ENCODE results near the gene ZSCAN23.
A peak's percentile ranks its signal among the peaks of the same experiment; 100 is the strongest.
"Not testable (repeated sequence)": the region's sequence is repeated elsewhere in the genome, so short reads cannot be mapped to it uniquely, and the experiment has no call there.

ZSCAN23 gene

GRCh38 chr6:28436404-28436803, 6.9 kb downstream of the ZSCAN23 start:
- DNase-seq: no peak

DNA sequence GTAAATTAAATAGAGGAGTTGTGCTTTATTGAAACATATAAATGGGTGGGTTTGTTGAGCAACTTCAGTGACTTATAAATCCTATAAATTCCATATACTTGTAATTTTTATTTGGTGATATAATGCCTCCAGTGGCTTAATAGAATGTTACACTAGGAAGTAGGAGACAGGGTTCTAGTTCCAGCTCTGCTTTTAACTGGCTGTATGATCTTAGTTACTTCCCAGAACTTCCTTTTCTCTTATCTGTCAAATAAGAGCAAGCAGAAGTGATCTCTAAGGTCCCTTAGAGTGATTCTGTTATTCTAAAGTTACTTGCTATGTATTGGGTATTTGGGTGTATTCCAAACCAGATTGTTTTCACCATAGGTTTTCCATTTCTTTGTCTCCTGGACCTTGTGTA, 10.2 kb downstream of the ZSCAN23 start:
- no peak for DNase-seq

GRCh38 chr6:28429781-28430180, 13.5 kb downstream of the ZSCAN23 start:
- no peak for DNase-seq

GRCh38 chr6:28425944-28426541, 17.2 kb downstream of the ZSCAN23 start:
- DNase-seq: no peak

DNA sequence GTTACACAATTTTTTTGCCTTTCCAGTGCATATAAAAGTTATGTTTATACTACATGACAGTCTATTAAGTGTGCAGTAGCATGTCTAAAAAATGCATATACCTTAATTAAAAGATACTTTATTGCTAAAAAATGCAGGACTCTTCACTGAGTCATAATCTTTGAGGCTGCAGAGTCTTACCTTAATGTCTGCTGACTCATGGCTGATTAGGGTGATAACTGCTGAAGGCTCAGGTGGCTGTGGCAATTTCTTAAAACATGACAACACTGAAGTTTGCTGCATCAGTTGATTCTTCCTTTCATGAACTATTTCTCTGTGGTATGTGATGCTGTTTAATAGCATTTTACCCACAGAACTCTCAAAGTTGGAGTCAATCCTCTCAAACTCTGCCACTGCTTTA, 19.1 kb downstream of the ZSCAN23 start:
- DNase-seq: no peak

- DNase-seq: no peak
Measured at GRCh38 chr6:28423546-28423945, 19.7 kb downstream of the ZSCAN23 start.

- no peak for DNase-seq
Measured at GRCh38 chr6:28413681-28414080, 29.6 kb downstream of the ZSCAN23 start.

DNA sequence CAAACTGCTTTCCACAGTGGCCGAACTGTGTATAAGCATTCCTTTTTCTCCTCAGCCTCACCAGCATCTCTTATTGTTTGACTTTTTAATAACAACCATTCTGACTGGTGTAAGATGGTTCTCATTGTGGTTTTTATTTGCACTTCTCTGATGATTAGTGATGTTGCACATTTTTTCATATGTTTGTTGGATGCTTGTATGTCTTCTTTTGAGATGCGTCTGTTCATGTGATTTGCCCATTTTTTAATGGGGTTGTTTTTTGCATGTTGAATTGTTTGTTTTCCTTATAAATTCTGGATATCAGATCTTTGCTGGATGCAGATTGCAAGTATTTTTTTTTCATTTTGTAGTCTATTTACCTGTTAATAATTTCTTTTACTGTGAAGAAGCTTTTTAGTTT, 32.5 kb downstream of the ZSCAN23 start:
- no peak for DNase-seq

- no peak for DNase-seq
Measured at GRCh38 chr6:28408076-28408802, 35.1 kb downstream of the ZSCAN23 start.

DNA sequence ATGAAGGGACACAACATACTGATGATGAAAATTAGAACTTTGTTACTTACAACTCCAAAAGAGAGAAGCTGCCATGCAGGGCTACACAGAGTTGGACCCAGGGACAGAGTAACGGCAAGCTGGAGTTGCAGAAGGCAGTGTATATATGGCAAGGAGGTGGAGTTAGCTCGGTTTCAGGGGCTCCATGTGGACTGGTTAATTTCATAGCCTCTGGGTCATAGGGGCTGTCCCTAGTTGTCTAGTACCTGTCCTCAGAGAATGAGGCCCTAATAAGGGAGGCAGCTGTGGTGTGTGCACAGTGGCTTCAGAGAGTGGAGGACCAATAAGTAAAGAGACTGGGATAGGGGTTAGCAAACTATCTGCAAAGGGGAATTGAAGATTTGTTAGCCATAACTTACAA, 35.9 kb downstream of the ZSCAN23 start:
- no peak for DNase-seq

DNA sequence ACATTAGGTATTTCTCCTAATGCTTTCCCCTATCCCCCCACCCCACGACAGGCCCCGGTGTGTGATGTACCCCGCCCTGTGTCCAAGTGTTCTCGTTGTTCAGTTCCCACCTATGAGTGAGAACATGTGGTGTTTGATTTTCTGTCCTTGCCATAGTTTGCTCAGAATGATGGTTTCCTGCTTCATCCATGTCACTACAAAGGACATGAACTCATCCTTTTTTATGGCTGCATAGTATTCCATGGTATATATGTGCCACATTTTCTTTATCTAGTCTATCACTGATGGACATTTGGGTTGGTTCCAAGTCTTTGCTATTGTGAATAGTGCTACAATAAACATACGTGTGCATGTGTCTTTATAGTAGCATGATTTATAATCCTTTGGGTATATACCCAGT, 39.4 kb downstream of the ZSCAN23 start:
- DNase-seq: not testable (repeated sequence)

DNA sequence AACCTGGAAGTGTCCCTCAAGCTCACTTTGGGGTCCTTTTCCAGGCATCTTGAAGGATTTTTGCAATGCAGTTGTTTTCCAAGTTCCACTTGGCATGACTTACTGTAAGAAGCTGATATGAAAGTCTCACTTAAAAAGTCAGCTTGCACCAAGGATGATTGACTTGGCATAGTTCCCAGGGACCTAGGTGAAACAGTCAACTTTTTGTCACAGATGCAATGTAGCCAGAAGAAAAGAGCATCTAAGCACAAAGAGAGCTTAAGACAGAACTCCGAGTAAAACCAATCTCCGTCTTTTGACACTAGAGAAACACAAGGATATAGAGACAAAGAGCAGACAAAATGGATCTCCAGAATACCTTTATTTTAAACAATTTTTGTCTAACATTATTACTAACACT, 41.1 kb downstream of the ZSCAN23 start:
- no peak for DNase-seq

DNA sequence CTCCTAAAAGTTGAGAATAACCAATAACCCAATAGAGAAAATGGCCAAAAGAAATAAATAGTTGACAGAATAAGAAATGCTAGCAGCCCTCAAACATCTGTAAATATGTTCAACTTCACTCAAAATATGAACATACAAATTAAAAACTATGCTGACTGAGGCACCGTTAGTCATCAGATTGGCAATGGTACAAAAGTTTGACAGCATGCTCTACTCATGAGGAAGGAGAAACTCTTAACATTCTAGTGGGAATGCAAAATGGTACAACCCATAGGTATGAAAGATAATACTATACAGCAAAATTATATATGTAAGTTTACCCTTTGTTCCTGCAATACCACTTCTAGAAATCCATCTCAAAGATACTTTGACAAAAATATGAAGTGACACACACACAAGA, 42.1 kb downstream of the ZSCAN23 start:
- no peak for DNase-seq

DNA sequence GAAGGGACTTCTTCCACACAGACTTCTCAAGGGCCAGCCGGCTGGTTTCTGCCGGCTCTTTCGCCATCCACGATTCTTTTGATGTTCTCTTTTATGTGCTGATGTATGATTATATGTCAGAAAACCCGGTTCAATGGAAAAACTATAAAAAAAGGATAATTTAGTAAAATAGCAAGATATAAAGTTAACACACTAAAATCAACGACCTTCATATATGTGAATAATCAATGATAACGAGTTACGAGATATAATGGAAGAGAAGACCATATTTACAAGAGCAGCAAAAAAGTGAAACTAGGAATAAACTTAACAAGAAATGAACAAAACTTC, 43.2 kb downstream of the ZSCAN23 start:
- peak in 1 of 2 donors; percentile 2 for DNase-seq

- DNase-seq: peak; percentile 71 to 77
Measured at GRCh38 chr6:28399350-28400121, 43.8 kb downstream of the ZSCAN23 start, which contains the start of gene ZSCAN12. Gene ZSCAN12 (minus strand): TSS chr6:28399747. CDS start chr6:28398405, 1,342 bp downstream.

DNA sequence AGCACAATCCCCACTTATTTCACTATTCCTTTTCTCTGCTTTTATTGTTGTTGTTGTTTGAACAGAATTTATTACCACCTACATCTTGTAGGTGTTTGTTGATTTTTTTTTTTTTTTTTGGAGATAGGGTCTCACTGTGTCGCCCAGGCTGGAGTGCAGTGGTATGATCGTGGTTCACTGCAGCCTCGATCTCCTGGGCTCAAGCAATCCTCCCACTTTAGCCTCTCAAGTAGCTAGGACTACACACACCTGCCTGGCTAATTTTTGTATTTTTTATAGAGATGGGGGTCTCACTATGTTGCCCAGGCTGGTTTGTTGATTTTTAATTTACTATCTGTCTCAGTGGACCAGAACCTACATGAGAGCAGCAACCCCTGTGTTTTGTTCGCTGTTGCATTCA, 47.4 kb downstream of the ZSCAN23 start:
- no peak for DNase-seq

GRCh38 chr6:28393912-28394662, 49.2 kb downstream of the ZSCAN23 start:
- no peak for DNase-seq

- no peak for DNase-seq
Measured at GRCh38 chr6:28390688-28391087, 52.6 kb downstream of the ZSCAN23 start.

GRCh38 chr6:28384143-28384533, 59.2 kb downstream of the ZSCAN23 start:
- no peak for DNase-seq

DNA sequence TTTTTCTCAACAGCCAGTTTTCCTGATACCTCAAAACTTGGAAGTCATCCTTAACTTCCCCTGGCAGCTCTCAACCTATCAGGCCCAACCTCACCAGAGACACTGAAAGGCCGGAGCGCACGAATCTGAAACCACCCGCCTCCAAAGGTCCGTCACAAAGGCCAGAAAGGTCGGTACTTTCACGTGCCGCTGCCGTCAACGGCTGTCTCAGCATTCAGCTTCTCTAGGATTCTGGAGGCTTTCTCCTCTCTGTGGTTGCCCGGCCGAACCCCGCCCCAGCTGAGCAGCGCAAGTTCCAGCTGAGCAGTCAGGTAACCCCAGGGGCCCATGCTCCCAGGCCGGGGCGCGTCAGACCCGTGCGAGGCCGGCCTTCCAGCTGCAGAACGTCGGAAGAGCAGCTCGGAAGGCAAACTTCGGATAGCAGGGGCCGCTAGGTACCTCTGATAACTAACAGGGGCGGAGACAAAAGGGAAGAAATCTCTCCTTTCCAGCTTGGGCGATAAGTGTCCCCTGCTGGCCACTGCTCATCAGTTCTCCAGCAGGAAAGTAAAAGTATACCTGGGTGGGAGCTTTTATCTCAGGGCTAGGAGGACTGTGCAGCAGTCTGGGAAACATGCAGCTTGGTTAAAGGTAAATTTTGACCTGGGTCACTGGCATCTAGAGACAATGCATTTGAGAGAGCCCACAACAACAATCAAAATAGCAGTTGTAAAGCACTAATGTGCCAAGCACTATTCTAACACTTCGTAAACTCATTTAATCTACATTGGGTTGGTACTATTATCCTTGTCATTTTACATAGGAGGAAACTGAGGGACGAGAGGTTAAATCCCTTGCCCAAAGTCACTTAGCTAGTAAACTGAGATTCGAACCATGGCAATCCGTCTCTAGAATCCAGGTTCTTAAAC, 59.8 kb downstream of the ZSCAN23 start:
- DNase-seq: peak; percentile 87 to 93
